MG63 (cell line): ENCODE data around the gene MUS81. TPM values are rescaled to one million over a fixed set of nuclear protein-coding genes. Genes with fewer than 3 reads are reported as not detected.

Experiments
- DNase-seq: peaks from one replicate; pipeline ENCODE4 v3.0.0-alpha.2; 2020
- H3K27me3 ChIP-seq: fragments of 250-450 bp; sonication (Bioruptor Pico); 2 replicates; pipeline ENCODE4 v1.5.1; 2020; ENCODE audit warnings: mild to moderate bottlenecking, moderate library complexity
- H3K36me3 ChIP-seq: fragments of 250-450 bp; sonication (Bioruptor Pico); 2 replicates; pipeline ENCODE4 v1.5.1; 2020; ENCODE audit warnings: mild to moderate bottlenecking, moderate library complexity
- H3K4me3 ChIP-seq: fragments of 250-450 bp; sonication (Bioruptor Pico); 2 replicates; pipeline ENCODE4 v1.5.1; 2020; ENCODE audit warnings: mild to moderate bottlenecking, moderate library complexity
- H3K9me3 ChIP-seq: fragments of 250-450 bp; sonication (Bioruptor Pico); 2 replicates; pipeline ENCODE4 v1.5.1; 2020; ENCODE audit warnings: mild to moderate bottlenecking, moderate library complexity
- total RNA-seq: library from RNA; depleted of rRNA; stranded (reverse); fragments of >200 nt; shearing (Covaris generic); gene quantifications from 2 replicates; pipeline ENCODE4 v1.2.3, GENCODE V29; 2014; ENCODE audit warnings: low replicate concordance

The MUS81 gene
- total RNA-seq, 1 experiment from 2014 or later = 45.3 TPM

DNA sequence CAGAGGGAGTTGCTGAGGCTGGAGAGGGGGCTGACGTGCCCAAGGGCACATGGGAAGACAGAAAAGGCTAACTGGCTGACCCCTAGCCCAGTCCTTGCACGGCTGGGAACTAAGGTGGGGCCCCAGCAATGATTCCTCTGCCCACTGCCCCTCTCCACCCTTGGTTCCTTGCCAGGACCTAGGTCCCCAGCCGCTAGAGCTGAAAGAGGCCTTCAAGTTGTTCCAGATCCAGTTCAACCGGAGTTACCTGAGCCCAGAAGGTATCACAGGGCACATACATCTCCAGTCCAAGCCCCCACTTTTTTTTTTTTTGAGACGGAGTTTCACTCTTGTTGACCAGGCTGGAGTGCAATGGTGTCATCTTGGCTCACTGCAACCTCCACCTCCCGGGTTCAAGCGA, 19.8 kb downstream of the MUS81 start:
- Histone ChIP-seq H3K27me3 (no peaks in the 10 kb centered on the region), H3K9me3 (no peaks in the 10 kb centered on the region), H3K36me3 (peaks cover 22% of the 10 kb centered on the region), H3K4me3 (no peak overlapping the region)
- DNase-seq = no peak

DNA sequence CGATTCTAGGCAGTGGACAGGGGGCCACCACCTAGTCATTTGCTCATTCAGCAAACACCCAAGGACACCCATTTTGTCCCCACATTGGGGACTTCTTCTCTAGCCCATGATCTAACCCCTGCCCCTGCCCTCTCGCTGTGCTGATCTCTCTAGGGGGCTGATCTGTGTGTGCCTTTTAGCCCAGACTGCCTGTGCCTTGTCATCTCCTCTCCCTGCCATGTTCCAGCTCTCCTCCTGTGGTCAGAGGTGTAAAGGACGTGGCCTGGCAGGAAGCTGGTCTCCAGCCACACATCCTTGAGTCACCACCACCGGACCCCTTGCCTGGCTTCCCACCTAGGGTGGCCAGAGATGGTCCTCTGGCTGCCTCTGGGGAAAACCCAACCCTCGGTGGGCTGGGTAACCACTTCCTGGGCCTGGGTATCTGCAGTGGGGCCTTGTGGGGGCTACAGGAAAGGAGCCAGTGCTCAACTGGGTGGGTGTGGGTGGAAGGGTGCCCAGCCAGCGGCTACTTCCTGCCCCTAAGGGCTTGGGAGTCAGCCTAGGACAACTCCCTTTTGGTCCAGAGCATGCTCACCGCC, 20.7 kb downstream of the MUS81 start:
- H3K4me3 ChIP-seq = no peak overlapping the region
- DNase-seq = peak; percentile 36
- no peaks in the 10 kb centered on the region for H3K9me3 ChIP-seq
- peaks cover 30% of the 10 kb centered on the region for H3K36me3 ChIP-seq
- no peaks in the 10 kb centered on the region for H3K27me3 ChIP-seq

GRCh38 chr11:65882120-65883057, 22.2 kb downstream of the MUS81 start:
- no peak overlapping the region for H3K4me3 ChIP-seq
- no peaks in the 10 kb centered on the region for H3K27me3 ChIP-seq
- peaks cover 41% of the 10 kb centered on the region for H3K36me3 ChIP-seq
- no peaks in the 10 kb centered on the region for H3K9me3 ChIP-seq
- DNase-seq = no peak

GRCh38 chr11:65883058-65883761, 23.0 kb downstream of the MUS81 start:
- Histone ChIP-seq H3K27me3 (no peaks in the 10 kb centered on the region), H3K4me3 (no peak overlapping the region), H3K36me3 (peaks cover 46% of the 10 kb centered on the region), H3K9me3 (no peaks in the 10 kb centered on the region)
- DNase-seq = no peak

DNA sequence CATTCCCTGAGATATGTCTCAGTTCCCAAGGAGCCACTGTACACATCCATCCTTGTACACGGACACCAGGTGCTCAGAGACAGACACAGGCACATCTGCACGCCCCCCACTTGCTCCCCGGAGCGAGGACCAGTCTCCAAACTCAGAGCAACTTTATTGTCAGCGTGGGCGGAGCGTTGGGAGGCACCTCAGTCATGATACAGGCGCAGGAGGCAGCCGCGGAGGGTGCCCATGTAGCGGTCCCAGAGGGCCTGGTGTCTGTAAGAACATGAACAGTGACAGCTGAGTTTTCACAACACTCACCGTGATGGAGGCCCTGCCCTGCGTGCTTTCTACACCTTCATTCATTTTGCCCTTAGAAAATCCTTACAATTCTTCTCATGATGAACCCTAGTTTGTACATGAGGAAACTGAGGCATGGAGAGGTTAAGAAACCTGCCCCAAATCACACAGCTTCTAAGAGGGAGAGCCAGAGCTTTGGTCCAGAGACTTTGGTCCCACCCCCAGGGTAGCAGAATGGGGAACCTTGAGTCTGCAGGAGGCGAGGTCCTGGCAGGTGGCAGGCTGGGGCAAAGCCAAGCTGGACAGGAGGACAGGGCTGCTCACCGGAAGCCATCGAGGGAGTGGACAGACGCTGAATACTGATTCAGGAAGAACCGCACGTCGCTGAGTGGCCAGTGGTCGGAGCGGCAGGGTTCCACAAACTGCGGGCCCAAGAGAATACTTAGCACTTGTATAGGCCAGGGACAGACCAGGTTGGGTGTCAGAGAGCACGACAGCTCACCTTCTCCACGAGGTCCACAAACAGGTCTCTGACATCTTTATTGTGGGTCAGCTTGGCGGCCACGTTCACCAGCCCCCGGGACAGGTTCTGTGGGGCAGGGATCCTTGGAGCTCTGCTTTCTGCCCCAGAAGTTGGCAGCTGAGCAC, 23.8 kb downstream of the MUS81 start:
- peaks cover 46% of the 10 kb centered on the region for H3K36me3 ChIP-seq
- H3K4me3 ChIP-seq = no peak overlapping the region
- DNase-seq = no peak
- H3K27me3 ChIP-seq = no peaks in the 10 kb centered on the region
- H3K9me3 ChIP-seq = no peaks in the 10 kb centered on the region

- DNase-seq = peak; percentile 75
Observed at GRCh38 chr11:65884716-65885092, 24.5 kb downstream of the MUS81 start.

DNA sequence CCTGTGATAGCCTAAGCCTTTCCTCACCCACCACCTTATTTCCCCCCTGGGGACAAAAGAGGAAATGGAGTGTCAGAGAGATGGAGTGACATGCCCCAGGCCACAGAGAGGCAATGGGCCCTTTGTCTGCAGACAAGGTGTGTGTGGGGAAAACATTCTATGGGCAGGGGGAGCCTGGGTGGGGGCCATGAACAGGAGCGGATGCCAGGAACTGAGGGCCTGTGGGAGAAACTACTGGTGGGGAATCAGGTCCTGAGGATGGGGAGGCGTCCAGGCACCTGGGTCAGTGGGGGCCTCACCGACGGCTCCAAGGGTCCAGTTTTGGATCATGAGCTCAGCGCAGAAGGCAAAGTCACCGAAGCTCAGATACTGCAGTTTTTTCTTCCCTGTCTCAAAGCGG, 25.0 kb downstream of the MUS81 start:
- DNase-seq = no peak
- Histone ChIP-seq H3K36me3 (peaks cover 46% of the 10 kb centered on the region), H3K27me3 (no peaks in the 10 kb centered on the region), H3K9me3 (no peaks in the 10 kb centered on the region), H3K4me3 (no peak overlapping the region)

More at GRCh38 chr11:65884716-65885092, 24.5 kb downstream of the MUS81 start:
- no peak overlapping the region for H3K4me3 ChIP-seq
- H3K27me3 ChIP-seq = no peaks in the 10 kb centered on the region
- no peaks in the 10 kb centered on the region for H3K9me3 ChIP-seq
- H3K36me3 ChIP-seq = peaks cover 46% of the 10 kb centered on the region

DNA sequence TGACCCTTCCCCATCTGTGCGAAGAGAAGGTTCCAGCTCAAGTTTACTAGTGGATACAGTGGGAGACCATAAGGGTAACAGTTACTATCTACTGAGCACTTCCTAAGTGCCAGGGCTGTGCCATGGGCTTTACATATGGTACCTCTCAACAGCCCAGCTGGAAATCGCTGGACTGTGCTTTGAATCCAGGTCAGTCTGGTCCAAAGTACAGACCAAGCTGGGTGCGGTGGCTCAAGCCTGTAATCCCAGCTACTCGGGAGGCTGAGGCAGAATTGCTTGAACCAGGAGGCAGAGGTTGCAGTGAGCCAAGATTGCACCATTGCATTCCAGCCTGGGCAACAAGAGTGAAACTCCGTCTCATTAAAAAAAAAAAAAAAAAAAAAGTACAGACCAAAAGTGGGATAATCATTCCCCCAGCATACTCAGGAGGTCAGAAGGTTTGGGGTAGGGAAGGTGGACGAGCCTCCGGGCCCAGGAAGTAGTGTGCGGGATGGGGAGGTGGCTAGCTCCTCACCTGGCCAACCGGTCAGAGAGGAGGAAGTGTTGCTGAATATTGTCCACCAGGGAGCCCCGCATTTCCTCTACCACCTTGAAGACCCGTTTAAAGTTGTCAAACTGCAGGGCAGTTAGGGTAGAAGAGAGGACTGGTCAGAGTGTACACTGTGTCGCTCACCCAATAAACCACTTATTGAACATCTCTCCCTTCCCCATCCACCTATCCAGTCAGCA, 25.7 kb downstream of the MUS81 start:
- H3K9me3 ChIP-seq = no peaks in the 10 kb centered on the region
- no peak for DNase-seq
- H3K4me3 ChIP-seq = no peak overlapping the region
- H3K27me3 ChIP-seq = no peaks in the 10 kb centered on the region
- peaks cover 46% of the 10 kb centered on the region for H3K36me3 ChIP-seq

GRCh38 chr11:65886826-65887722, 26.8 kb downstream of the MUS81 start:
- DNase-seq = no peak
- H3K9me3 ChIP-seq = no peaks in the 10 kb centered on the region
- H3K4me3 ChIP-seq = peak overlapping the region; percentile 91
- H3K27me3 ChIP-seq = no peaks in the 10 kb centered on the region
- H3K36me3 ChIP-seq = peaks cover 52% of the 10 kb centered on the region

- Histone ChIP-seq H3K9me3 (no peaks in the 10 kb centered on the region), H3K36me3 (peaks cover 59% of the 10 kb centered on the region), H3K4me3 (peak overlapping the region; percentile 91), H3K27me3 (no peaks in the 10 kb centered on the region)
- DNase-seq = no peak
Observed at GRCh38 chr11:65887723-65888162, 27.5 kb downstream of the MUS81 start.

GRCh38 chr11:65888163-65888814, 28.1 kb downstream of the MUS81 start, which contains the start of gene FIBP:
Gene FIBP (minus strand): TSS chr11:65888471. CDS start chr11:65888418, 53 bp downstream.
- no peaks in the 10 kb centered on the region for H3K27me3 ChIP-seq
- DNase-seq = peak; percentile 98
- H3K9me3 ChIP-seq = no peaks in the 10 kb centered on the region
- H3K36me3 ChIP-seq = peaks cover 61% of the 10 kb centered on the region
- peak within 1 kb of the TSS; percentile 91 for H3K4me3 ChIP-seq

GRCh38 chr11:65890324-65891218, 30.3 kb downstream of the MUS81 start, which contains the start of gene CCDC85B:
Gene CCDC85B (plus strand): TSS chr11:65890673. CDS start chr11:65890784, 111 bp downstream.
- H3K4me3 ChIP-seq = peak within 1 kb of the TSS; percentile 91
- peak; percentile 98 for DNase-seq
- H3K9me3 ChIP-seq = no peaks in the 10 kb centered on the region
- H3K36me3 ChIP-seq = peaks cover 59% of the 10 kb centered on the region
- H3K27me3 ChIP-seq = no peaks in the 10 kb centered on the region
